Measurements from ENCODE around the gene ZNF726.
"Not testable (repeated sequence)": the region's sequence is repeated elsewhere in the genome, so short reads cannot be mapped to it uniquely, and the experiment has no call there.

Gene ZNF726

DNA sequence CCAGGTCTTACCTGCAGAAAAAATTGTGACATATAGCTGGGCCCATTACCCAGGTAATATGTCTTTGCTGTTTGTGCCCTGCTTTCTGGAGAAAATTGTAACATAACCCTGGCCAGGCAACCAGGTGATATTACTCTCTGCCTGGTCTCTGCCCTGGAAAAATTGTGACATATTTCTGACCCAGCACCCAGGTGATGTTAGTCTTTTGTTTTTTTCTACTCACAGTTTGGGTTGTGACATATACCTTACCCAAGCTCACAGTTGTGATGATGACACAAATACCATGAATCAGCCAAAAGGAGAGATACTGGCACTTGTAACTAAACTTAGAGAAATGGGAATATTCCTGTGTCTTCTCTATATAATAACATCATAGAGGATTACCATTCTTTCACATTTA, 6.5 kb upstream of the ZNF726 start:
- FAIRE-seq (no peak), DNase-seq (ENCODE audit: insufficient read length, low spot score) (no peak)
- TF ChIP-seq, protein P1, sequence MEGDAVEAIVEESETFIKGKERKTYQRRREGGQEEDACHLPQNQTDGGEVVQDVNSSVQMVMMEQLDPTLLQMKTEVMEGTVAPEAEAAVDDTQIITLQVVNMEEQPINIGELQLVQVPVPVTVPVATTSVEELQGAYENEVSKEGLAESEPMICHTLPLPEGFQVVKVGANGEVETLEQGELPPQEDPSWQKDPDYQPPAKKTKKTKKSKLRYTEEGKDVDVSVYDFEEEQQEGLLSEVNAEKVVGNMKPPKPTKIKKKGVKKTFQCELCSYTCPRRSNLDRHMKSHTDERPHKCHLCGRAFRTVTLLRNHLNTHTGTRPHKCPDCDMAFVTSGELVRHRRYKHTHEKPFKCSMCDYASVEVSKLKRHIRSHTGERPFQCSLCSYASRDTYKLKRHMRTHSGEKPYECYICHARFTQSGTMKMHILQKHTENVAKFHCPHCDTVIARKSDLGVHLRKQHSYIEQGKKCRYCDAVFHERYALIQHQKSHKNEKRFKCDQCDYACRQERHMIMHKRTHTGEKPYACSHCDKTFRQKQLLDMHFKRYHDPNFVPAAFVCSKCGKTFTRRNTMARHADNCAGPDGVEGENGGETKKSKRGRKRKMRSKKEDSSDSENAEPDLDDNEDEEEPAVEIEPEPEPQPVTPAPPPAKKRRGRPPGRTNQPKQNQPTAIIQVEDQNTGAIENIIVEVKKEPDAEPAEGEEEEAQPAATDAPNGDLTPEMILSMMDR (IDR thresholded peaks at IDR 0.05; ENCODE audit: insufficient read depth, missing control alignments) = no peak

DNA sequence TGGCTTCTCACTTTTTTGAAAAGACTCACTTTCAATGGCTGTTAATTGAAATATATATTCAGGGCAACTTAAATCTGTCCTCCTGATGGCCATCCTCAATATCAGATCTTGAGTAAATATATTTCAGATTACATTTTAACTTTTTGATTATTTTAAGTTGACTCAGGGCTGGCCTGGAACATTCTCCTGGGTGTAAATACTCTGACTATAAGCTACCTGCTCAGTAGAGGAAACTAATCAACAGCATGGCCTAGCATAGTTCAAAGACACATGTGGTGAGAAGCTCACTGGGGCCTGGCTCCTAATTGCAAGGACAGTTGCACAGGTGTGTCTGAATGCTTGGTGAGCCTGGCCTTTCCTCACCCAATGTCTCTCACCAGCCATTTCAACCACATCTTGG, 5.5 kb upstream of the ZNF726 start:
- TF ChIP-seq, protein P1 (IDR thresholded peaks at IDR 0.05; ENCODE audit: insufficient read depth, missing control alignments) = no peak
- DNase-seq (ENCODE audit: insufficient read length, low spot score) = no peak
- no peak for FAIRE-seq

DNA sequence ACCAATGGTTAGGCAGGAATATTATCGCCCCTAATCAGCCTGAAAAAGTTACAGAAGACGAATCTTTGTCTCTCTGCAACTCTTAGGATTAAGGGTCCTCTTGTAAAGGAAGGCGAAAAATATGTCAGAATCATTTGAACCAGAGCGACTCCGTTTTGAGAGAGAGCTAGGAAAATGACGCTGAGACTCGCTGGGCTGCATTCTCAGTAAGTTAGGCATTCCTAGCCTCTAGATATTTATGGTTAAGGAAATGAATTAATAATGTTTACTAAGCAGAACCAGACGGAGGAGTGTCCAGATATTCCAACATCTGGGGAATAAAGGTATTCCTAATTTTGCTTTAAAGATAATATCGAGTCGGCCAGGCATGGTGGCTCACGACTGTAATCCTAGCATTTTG, 755 bp upstream of the ZNF726 start:
- DNase-seq (ENCODE audit: insufficient read length, low spot score) = no peak
- TF ChIP-seq, protein P1 (IDR thresholded peaks at IDR 0.05; ENCODE audit: insufficient read depth, missing control alignments) = no peak

DNA sequence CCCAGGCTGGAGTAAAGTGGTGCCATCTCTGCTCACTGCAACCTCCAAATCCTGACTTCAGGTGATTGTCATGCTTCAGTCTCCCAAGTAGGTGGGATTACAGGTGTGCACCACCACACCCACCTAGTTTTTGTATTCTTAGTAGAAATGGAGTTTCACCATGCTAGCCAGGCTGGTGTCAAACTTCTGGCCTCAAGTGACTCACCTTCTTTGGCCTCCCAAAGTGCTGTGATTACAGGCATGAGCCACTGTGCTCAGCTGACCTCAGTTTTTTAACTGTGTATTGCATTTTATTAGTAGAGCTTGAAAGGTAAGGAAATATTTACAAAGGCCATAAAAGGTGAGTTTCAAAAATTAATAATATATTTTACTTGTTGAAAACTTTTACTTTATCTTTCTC, 2.3 kb downstream of the ZNF726 start:
- no peak for DNase-seq (ENCODE audit: insufficient read length, low spot score)
- no peak for FAIRE-seq
- TF ChIP-seq, protein P1 (IDR thresholded peaks at IDR 0.05; ENCODE audit: insufficient read depth, missing control alignments) = no peak

More for the DNA sequence above, 755 bp upstream of the ZNF726 start:
- FAIRE-seq = no peak

DNA sequence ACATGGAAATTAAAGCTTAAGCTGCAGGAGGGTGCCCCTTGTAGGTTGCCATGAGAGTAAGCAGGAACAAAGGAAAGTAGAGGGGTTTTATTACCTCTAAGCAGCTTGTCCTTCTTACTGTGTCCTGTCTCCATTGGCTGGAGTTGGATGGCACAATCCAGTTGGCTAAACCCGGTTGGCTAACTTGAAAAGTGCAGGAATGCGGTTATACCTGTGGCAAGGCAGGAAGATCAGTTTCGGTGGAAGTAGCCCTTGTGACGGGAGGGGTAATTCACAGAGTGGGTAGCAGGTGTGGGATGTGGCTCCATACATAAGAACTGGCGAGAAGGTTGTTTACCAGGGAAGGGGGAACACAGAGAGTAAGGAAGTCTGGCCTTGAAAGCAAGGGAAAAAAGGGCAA, 3.2 kb downstream of the ZNF726 start:
- no peak for DNase-seq (ENCODE audit: insufficient read length, low spot score)
- TF ChIP-seq, protein P1 (IDR thresholded peaks at IDR 0.05; ENCODE audit: insufficient read depth, missing control alignments) = no peak
- peak; percentile 64 for FAIRE-seq

DNA sequence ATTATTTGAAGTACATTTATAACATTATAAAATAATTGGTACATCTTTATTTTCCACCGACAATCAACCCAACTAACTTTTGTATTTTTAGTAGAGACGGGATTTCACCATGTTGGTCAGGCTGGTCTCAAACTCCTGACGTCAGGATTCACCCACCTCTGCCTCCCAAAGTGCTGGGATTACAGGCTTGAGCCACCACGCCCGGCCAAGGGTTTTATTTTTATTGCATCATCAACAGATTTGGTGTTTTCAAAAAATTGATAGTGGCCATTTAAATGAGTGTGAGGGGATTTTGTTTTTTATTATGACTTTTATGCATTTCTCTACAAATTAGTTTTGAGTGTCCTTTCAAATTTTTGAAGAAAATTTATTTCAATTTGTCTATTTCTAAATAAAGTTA, 10.6 kb downstream of the ZNF726 start:
- DNase-seq (ENCODE audit: insufficient read length, low spot score) (no peak), FAIRE-seq (no peak)
- TF ChIP-seq, protein P1 (IDR thresholded peaks at IDR 0.05; ENCODE audit: insufficient read depth, missing control alignments) = no peak

DNA sequence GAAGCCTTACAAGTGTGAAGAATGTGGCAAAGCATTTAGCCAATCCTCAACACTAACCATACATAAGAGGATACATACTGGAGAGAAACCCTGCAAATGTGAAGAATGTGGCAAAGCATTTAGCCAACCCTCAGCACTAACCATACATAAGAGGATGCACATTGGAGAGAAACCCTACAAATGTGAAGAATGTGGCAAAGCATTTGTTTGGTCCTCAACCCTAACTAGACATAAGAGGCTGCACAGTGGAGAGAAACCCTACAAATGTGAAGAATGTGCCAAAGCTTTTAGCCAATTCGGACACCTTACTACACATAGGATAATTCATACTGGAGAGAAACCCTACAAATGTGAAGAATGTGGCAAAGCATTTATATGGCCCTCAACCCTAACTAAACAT, 18.2 kb downstream of the ZNF726 start:
- TF ChIP-seq, protein P1 (IDR thresholded peaks at IDR 0.05; ENCODE audit: insufficient read depth, missing control alignments) = no peak
- DNase-seq (ENCODE audit: insufficient read length, low spot score) (no peak), FAIRE-seq (no peak)

DNA sequence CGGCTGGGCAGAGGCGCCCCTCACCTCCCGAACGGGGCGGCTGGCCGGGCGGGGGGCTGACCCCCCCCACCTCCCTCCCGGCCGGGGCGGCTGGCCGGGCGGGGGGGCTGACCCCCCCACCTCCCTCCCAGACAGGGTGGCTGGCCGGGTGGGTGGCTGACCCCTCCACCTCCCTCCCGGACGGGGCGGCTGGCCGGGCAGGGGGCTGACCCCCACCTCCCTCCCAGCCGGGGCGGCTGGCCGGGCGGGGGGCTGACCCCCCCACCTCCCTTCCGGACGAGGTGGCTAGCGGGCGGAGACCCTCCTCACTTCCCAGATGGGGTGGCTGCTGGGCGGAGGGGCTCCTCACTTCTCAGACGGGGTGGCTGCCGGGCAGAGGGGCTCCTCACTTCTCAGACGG, 22.3 kb downstream of the ZNF726 start:
- not testable (repeated sequence) for DNase-seq (ENCODE audit: insufficient read length, low spot score); FAIRE-seq

All from D721Med (cell line).